KBM-7 (cell line): ENCODE data around the gene GTF2F2.

Experiments used
- DNase-seq: peaks from one replicate; pipeline ENCODE4 v3.0.0-alpha.2; 2015
- in situ Hi-C: fragments of 300-500 bp; cut with MboI; formaldehyde crosslinking; loops from 2 replicates; pipeline ENCODE4 v1.14.3; 2020; ENCODE audit warnings: low sequenced_read_pairs, low pct_unique_long_range_greater_than_20kb, mixed read lengths

The GTF2F2 gene

GRCh38 chr13:45315520-45316167 lies 195.3 kb downstream of the GTF2F2 start:
- DNase-seq, result no peak

GRCh38 chr13:45316338-45316737 lies 196.0 kb downstream of the GTF2F2 start:
- in situ Hi-C loops, result no loop called here
- no peak for DNase-seq

More at GRCh38 chr13:45315520-45316167, 195.3 kb downstream of the GTF2F2 start:
- in situ Hi-C loops, result no loop called here

- in situ Hi-C loops, result no loop called here
- DNase-seq, result no peak
Observed at GRCh38 chr13:45316996-45317395, 196.7 kb downstream of the GTF2F2 start.

- DNase-seq, result peak; percentile 91
- in situ Hi-C loops, result no loop called here
Observed at GRCh38 chr13:45320876-45321629, 200.7 kb downstream of the GTF2F2 start.

- in situ Hi-C loops, result no loop called here
- peak; percentile 46 for DNase-seq
Observed at GRCh38 chr13:45325806-45326205, 205.5 kb downstream of the GTF2F2 start.

- in situ Hi-C loops, result no loop called here
- DNase-seq, result no peak
Observed at GRCh38 chr13:45327253-45327955, 207.1 kb downstream of the GTF2F2 start.

GRCh38 chr13:45328661-45329111 lies 208.4 kb downstream of the GTF2F2 start:
- DNase-seq, result no peak

GRCh38 chr13:45331123-45331619 lies 210.9 kb downstream of the GTF2F2 start:
- in situ Hi-C loops, result no loop called here
- no peak for DNase-seq

More at GRCh38 chr13:45328661-45329111, 208.4 kb downstream of the GTF2F2 start:
- in situ Hi-C loops, result no loop called here

GRCh38 chr13:45331692-45332035 lies 211.4 kb downstream of the GTF2F2 start:
- DNase-seq, result no peak
- in situ Hi-C loops, result no loop called here

- in situ Hi-C loops, result no loop called here
- no peak for DNase-seq
Observed at GRCh38 chr13:45332036-45332830, 211.9 kb downstream of the GTF2F2 start.

GRCh38 chr13:45332831-45333219 lies 212.5 kb downstream of the GTF2F2 start:
- in situ Hi-C loops, result no loop called here
- no peak for DNase-seq

GRCh38 chr13:45333251-45333976 lies 213.1 kb downstream of the GTF2F2 start:
- DNase-seq, result peak; percentile 31
- in situ Hi-C loops, result no loop called here
